Activated naive CD4-positive, alpha-beta T cell treated with anti-CD3 and anti-CD28 coated beads, Interleukin-2, amount 10 ng/mL, durations not matched to agents 7 days and 5 days (primary cell): ENCODE data around the gene TPM2.

Experiments used
- CTCF ChIA-PET: fragments of 350-600 bp; sonication (Branson Sonifier 250); formaldehyde crosslinking; loops from one replicate; lab custom pipeline; 2021; ENCODE audit warnings: antibody characterized with exemption; lab: Charles Lee
- DNase-seq: peaks from one replicate; pipeline ENCODE4 v3.0.0-alpha.2; 2020
- H3K27ac Mint-ChIP-seq: one replicate; pipeline ENCODE4 v1.8.0; 2021; ENCODE audit warnings: mild to moderate bottlenecking, moderate library complexity, mixed read lengths
- H3K27me3 Mint-ChIP-seq: one replicate; pipeline ENCODE4 v1.8.0; 2021; ENCODE audit warnings: mild to moderate bottlenecking, mixed read lengths
- H3K36me3 Mint-ChIP-seq: one replicate; pipeline ENCODE4 v1.8.0; 2021; ENCODE audit warnings: mixed read lengths
- H3K4me1 Mint-ChIP-seq: one replicate; pipeline ENCODE4 v1.8.0; 2021; ENCODE audit warnings: mixed read lengths
- H3K4me3 Mint-ChIP-seq: one replicate; pipeline ENCODE4 v1.8.0; 2021; ENCODE audit warnings: mild to moderate bottlenecking, moderate library complexity, mixed read lengths
- H3K9me3 Mint-ChIP-seq: one replicate; pipeline ENCODE4 v1.8.0; 2021; ENCODE audit warnings: mixed read lengths

TPM2 gene

GRCh38 chr9:35728041-35728971 is 38.6 kb upstream of the TPM2 start:
- Mint-ChIP-seq H3K4me3 (no peak overlapping the region), H3K9me3 (no peaks in the 10 kb centered on the region), H3K27ac (no peak overlapping the region), H3K27me3 (no peaks in the 10 kb centered on the region), H3K4me1 (peaks cover 12% of the 10 kb centered on the region), H3K36me3 (peaks cover 29% of the 10 kb centered on the region)
- DNase-seq = peak; percentile 56
- CTCF ChIA-PET = interaction anchor here (0.8 to 5.0 kb wide), 16 partner anchors 8 to 112 kb away, joined by 3 to 43 read pairs (median 6); partner anchors contain the start of genes ARHGEF39, CCDC107, CD72 and GBA2

GRCh38 chr9:35727676-35728040 is 37.9 kb upstream of the TPM2 start:
- Mint-ChIP-seq H3K4me3 (no peak overlapping the region), H3K27me3 (no peaks in the 10 kb centered on the region), H3K36me3 (peaks cover 32% of the 10 kb centered on the region), H3K9me3 (no peaks in the 10 kb centered on the region), H3K4me1 (peaks cover 7% of the 10 kb centered on the region), H3K27ac (no peak overlapping the region)
- CTCF ChIA-PET = interaction anchor here (1.2 to 3.8 kb wide), 15 partner anchors 8 to 111 kb away, joined by 3 to 43 read pairs (median 6); partner anchors contain the start of genes ARHGEF39, CCDC107, CD72 and GBA2
- DNase-seq = no peak

- Mint-ChIP-seq H3K36me3 (peaks cover 38% of the 10 kb centered on the region), H3K27me3 (no peaks in the 10 kb centered on the region), H3K27ac (peak overlapping the region; percentile 47), H3K4me3 (peak overlapping the region; percentile 44), H3K4me1 (peaks cover 7% of the 10 kb centered on the region), H3K9me3 (no peaks in the 10 kb centered on the region)
- DNase-seq = peak; percentile 65
- CTCF ChIA-PET = interaction anchor here (0.8 to 3.8 kb wide), 14 partner anchors 9 to 155 kb away, joined by 3 to 43 read pairs (median 6); partner anchors contain the start of genes ARHGEF39, CCDC107, CD72 and GBA2
Measured at GRCh38 chr9:35726931-35727330, 37.2 kb upstream of the TPM2 start.

DNA sequence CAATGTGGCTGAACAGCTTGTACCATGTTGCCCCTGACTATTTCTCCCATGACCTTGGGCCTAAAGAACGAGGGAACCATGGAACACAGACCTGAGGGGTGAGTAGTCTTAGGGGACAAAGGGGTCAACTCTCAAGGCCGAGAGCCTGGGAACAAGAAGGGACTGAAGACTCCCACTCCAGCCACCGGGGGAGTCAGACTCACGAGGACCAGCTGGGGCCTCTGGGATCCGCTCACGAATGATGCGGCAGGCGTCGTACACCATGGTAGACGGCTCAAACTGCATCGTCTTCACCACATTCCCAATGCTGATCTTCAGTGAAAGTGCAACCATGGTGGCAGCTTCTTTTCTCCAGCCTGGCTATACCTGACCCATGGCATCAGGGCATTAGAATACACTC is 35.6 kb upstream of the TPM2 start:
- CTCF ChIA-PET = interaction anchor here (3.8 kb wide), 1 partner anchor 29 kb away, joined by 43 read pairs; no protein-coding TSS in a partner anchor
- no peak overlapping the region for H3K4me3 Mint-ChIP-seq

GRCh38 chr9:35723908-35724307 is 34.2 kb upstream of the TPM2 start:
- Mint-ChIP-seq H3K4me3 (no peak overlapping the region), H3K9me3 (no peaks in the 10 kb centered on the region), H3K27ac (no peak overlapping the region), H3K4me1 (no peaks in the 10 kb centered on the region), H3K36me3 (peaks cover 62% of the 10 kb centered on the region), H3K27me3 (no peaks in the 10 kb centered on the region)
- CTCF ChIA-PET = interaction anchor here (1.1 to 1.3 kb wide), 2 partner anchors 27 to 32 kb away, joined by 3 to 6 read pairs; no protein-coding TSS in a partner anchor
- no peak for DNase-seq

More for the DNA sequence above, 35.6 kb upstream of the TPM2 start:
- DNase-seq = no peak
- no peaks in the 10 kb centered on the region for H3K9me3 Mint-ChIP-seq
- H3K36me3 Mint-ChIP-seq = peaks cover 49% of the 10 kb centered on the region
- H3K27ac Mint-ChIP-seq = no peak overlapping the region
- no peaks in the 10 kb centered on the region for H3K27me3 Mint-ChIP-seq
- H3K4me1 Mint-ChIP-seq = no peaks in the 10 kb centered on the region

DNA sequence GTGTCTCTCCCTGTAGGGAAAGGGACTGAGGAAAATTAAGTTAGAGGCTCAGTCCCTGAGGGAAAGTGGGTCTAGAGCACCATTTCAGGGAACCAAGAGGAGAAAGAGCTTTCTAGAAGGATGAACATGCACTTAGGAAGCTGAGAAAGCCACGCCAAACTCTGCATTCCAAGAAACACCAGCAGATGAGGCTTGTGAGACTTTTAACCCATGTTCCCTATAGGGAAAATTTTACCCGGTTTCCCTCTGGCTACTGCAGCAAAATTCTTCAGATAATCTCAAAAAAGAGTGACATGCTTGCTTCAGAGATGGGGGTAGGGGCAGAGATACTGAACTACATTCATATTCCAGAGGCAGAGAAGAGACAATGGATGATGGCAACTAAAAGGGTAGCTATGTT is 33.7 kb upstream of the TPM2 start:
- Mint-ChIP-seq H3K36me3 (peaks cover 65% of the 10 kb centered on the region), H3K9me3 (no peaks in the 10 kb centered on the region), H3K27me3 (no peaks in the 10 kb centered on the region), H3K4me1 (no peaks in the 10 kb centered on the region), H3K27ac (no peak overlapping the region), H3K4me3 (no peak overlapping the region)
- DNase-seq = no peak
- CTCF ChIA-PET = interaction anchor here (1.3 kb wide), 1 partner anchor 27 kb away, joined by 6 read pairs; no protein-coding TSS in a partner anchor

DNA sequence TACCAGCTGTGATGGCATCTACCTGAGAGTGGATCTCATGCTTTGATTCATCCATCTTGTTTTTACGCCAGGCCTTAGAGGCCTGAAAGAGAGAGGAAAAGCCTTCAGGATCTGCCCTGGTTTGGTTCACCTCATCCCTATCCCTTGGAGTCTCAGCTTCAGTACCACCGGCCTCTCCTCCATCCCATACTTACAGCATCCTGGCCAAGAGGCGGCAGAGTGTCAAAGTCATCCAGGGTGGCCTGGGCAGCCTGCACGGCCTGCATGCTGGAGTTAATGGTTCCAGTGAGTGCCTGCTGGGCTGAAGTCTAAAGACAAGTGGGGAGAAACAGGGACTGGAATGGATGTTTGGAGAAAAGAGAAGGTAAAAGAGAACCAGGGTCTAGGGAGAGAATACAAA is 29.8 kb upstream of the TPM2 start:
- CTCF ChIA-PET = no interaction called here
- no peak for DNase-seq
- no peak overlapping the region for H3K27ac Mint-ChIP-seq
- H3K9me3 Mint-ChIP-seq = no peaks in the 10 kb centered on the region
- H3K27me3 Mint-ChIP-seq = no peaks in the 10 kb centered on the region
- peaks cover 83% of the 10 kb centered on the region for H3K36me3 Mint-ChIP-seq
- H3K4me3 Mint-ChIP-seq = no peak overlapping the region
- H3K4me1 Mint-ChIP-seq = no peaks in the 10 kb centered on the region

DNA sequence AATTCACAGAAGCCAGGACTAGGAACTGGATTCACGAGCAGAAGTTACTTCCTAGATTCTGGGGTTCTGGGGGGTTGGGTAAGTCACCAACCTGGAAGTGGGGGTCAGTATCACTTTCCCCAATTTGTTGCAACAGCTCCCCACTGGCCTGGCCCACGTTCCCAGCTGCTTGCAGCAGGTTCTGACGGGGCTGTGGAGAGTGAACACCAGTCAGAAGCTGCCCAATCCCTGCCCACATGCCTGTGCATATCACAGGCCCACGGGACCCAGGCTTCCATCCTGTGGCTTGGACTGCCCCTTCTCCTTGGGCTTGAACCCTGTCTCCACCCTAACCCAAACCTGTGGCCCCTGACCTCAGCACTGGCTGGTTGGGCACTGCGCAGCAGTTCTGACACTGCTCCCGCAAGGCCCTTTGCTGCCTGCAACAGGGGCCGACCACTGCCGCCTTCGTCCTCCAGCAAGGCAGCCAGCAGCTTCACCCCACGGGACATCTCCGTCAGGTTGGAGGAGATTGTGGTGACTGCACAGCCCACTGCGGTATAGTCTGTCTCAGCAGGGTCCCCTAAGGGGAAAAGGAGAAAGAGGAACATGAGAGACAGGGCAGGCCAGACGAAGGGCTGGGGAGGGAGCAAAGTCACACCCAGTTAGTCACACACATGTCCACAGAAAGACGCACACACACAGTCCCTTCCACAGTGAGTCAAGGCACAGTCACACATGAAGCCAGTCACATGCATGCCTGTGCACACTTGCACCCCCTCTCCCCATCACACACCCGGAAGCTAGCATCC is 29.2 kb upstream of the TPM2 start:
- no peaks in the 10 kb centered on the region for H3K27me3 Mint-ChIP-seq
- DNase-seq = no peak
- H3K4me3 Mint-ChIP-seq = no peak overlapping the region
- H3K9me3 Mint-ChIP-seq = no peaks in the 10 kb centered on the region
- peaks cover 84% of the 10 kb centered on the region for H3K36me3 Mint-ChIP-seq
- peak overlapping the region; percentile 52 for H3K27ac Mint-ChIP-seq
- no peaks in the 10 kb centered on the region for H3K4me1 Mint-ChIP-seq
- CTCF ChIA-PET = no interaction called here

GRCh38 chr9:35717132-35717870 is 27.6 kb upstream of the TPM2 start:
- Mint-ChIP-seq H3K36me3 (peaks cover 84% of the 10 kb centered on the region), H3K4me1 (no peaks in the 10 kb centered on the region), H3K27ac (no peak overlapping the region), H3K4me3 (no peak overlapping the region), H3K9me3 (no peaks in the 10 kb centered on the region), H3K27me3 (no peaks in the 10 kb centered on the region)
- CTCF ChIA-PET = interaction anchor here (1.1 to 6.7 kb wide), 4 partner anchors 10 to 59 kb away, joined by 3 to 31 read pairs (median 4); no protein-coding TSS in a partner anchor
- DNase-seq = no peak

- Mint-ChIP-seq H3K27ac (peak overlapping the region; percentile 47), H3K27me3 (no peaks in the 10 kb centered on the region), H3K36me3 (peaks cover 83% of the 10 kb centered on the region), H3K9me3 (no peaks in the 10 kb centered on the region), H3K4me1 (no peaks in the 10 kb centered on the region), H3K4me3 (no peak overlapping the region)
- no peak for DNase-seq
- CTCF ChIA-PET = interaction anchor here (1.1 to 6.7 kb wide), 4 partner anchors 12 to 57 kb away, joined by 4 to 31 read pairs (median 5); no protein-coding TSS in a partner anchor
Measured at GRCh38 chr9:35716230-35716629, 26.5 kb upstream of the TPM2 start.

DNA sequence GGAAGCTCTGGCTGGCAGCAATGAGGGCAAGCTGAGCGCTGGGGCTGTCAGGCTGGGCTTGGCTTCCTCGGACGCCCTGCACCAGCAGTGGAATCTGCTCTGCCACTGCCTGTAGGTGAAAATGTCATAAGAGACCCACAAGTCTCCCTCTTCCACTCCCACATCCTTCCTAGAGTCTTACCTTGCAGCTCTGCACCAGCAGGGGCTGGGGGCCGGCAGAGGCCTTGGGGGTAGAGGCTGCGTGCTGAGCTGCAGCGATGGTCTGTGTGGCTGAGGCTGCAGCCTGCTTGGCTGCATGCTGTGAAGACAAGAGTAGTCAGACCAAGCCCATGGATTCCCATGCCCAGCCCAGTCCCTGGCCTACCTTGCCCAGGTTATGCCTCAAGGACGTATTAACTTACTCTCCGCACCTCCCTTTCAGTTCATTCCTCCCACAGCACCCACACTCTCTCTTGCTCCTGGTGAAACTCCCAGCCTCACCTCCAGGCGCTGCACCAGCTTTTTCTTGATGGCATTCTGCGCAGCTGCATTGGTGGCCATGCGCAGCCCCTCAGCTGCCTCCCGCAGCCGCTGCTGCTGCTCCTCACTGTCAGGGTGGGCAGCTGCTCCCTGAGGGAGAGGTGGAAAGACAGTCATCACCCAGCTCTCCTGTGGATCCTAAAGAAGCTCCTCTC is 25.0 kb upstream of the TPM2 start:
- Mint-ChIP-seq H3K27me3 (no peaks in the 10 kb centered on the region), H3K4me1 (no peaks in the 10 kb centered on the region), H3K36me3 (peaks cover 81% of the 10 kb centered on the region), H3K27ac (peak overlapping the region; percentile 63), H3K4me3 (no peak overlapping the region), H3K9me3 (no peaks in the 10 kb centered on the region)
- CTCF ChIA-PET = interaction anchor here (6.7 kb wide), 1 partner anchor 18 kb away, joined by 31 read pairs; no protein-coding TSS in a partner anchor
- no peak for DNase-seq

GRCh38 chr9:35714123-35714522 is 24.4 kb upstream of the TPM2 start:
- CTCF ChIA-PET = interaction anchor here (6.7 kb wide), 1 partner anchor 18 kb away, joined by 31 read pairs; no protein-coding TSS in a partner anchor
- no peaks in the 10 kb centered on the region for H3K27me3 Mint-ChIP-seq
- H3K4me3 Mint-ChIP-seq = no peak overlapping the region
- H3K4me1 Mint-ChIP-seq = no peaks in the 10 kb centered on the region
- DNase-seq = no peak
- peaks cover 79% of the 10 kb centered on the region for H3K36me3 Mint-ChIP-seq
- peak overlapping the region; percentile 2 for H3K27ac Mint-ChIP-seq
- no peaks in the 10 kb centered on the region for H3K9me3 Mint-ChIP-seq

DNA sequence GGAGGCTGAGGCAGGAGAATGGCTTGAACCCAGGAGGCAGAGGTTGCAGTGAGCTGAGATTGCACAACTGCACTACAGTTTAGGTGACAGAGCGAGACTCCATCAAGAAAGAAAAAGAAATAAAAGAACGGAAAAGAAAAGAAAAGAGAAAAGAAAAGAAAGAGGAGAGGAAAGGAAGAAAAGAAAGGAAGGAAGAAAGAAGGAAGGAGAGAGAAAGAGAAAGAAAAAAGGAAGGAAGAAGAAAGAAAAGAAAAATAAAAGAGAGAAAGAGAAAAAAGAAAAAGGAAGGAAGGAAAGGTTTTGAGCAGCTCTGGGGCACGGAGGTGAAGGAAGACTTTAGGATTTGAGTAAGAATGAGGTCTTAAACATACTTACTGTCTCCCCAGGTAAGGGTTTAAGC is 23.9 kb upstream of the TPM2 start:
- no peak overlapping the region for H3K4me3 Mint-ChIP-seq
- no peak overlapping the region for H3K27ac Mint-ChIP-seq
- H3K36me3 Mint-ChIP-seq = peaks cover 82% of the 10 kb centered on the region
- no peaks in the 10 kb centered on the region for H3K4me1 Mint-ChIP-seq
- H3K9me3 Mint-ChIP-seq = no peaks in the 10 kb centered on the region
- H3K27me3 Mint-ChIP-seq = no peaks in the 10 kb centered on the region
- DNase-seq = no peak
- CTCF ChIA-PET = interaction anchor here (1.0 to 6.7 kb wide), 2 partner anchors 17 to 98 kb away, joined by 3 to 31 read pairs; no protein-coding TSS in a partner anchor
